Measurements from ENCODE around the gene ZNF226. TPM values are rescaled to one million over a fixed set of nuclear protein-coding genes. Genes with fewer than 3 reads are reported as not detected.

The ZNF226 gene
- polyA plus RNA-seq, 3 donors = 9.3 to 16.6 (median 16.3) TPM

Other genes with a start within 250 kb of the ZNF226 start
- 1 to 10 TPM; 2.1 to 6.3 (median 6.0) TPM for gene ZNF45, start 229.8 kb upstream of the ZNF226 start, polyA plus RNA-seq
- under 1 TPM in 2 of 3 donors, not detected in 1; 0.13 to 0.29 TPM for gene ZNF221, start 213.9 kb upstream of the ZNF226 start, polyA plus RNA-seq
- 1 to 10 TPM; 1.2 to 3.0 (median 1.4) TPM for gene ZNF155, start 180.9 kb upstream of the ZNF226 start, polyA plus RNA-seq
- gene ZNF230, start 162.1 kb upstream of the ZNF226 start, polyA plus RNA-seq = 1 to 10 TPM; 1.0 to 3.9 (median 1.3) TPM
- 1 to 10 TPM; 1.0 to 1.5 (median 1.1) TPM for gene ZNF222, start 139.7 kb upstream of the ZNF226 start, polyA plus RNA-seq
- gene ZNF223, start 113.1 kb upstream of the ZNF226 start, polyA plus RNA-seq = 1 to 10 TPM; 1.1 to 2.0 (median 1.2) TPM
- 1 to 10 TPM in 1 of 3 donors, under 1 TPM in 2; 0.04 to 1.3 (median 0.13) TPM for gene ZNF284, start 92.9 kb upstream of the ZNF226 start, polyA plus RNA-seq
- gene ZNF224, start 70.7 kb upstream of the ZNF226 start, polyA plus RNA-seq = 10 to 100 TPM in 1 of 3 donors, 1 to 10 TPM in 2; 2.9 to 30.1 (median 3.5) TPM
- gene ZNF225, start 51.7 kb upstream of the ZNF226 start, polyA plus RNA-seq = 1 to 10 TPM in 1 of 3 donors, under 1 TPM in 2; 0.86 to 1.1 (median 0.93) TPM
- gene ZNF234, start 23.5 kb upstream of the ZNF226 start, polyA plus RNA-seq = 1 to 10 TPM in 2 of 3 donors, under 1 TPM in 1; 0.73 to 2.3 (median 2.2) TPM
- gene ZNF227, start 47.4 kb downstream of the ZNF226 start, polyA plus RNA-seq = 1 to 10 TPM; 2.6 to 4.9 (median 3.8) TPM
- under 1 TPM in 2 of 3 donors, not detected in 1; 0.05 to 0.08 TPM for gene ZNF233, start 94.8 kb downstream of the ZNF226 start, polyA plus RNA-seq
- gene ZNF235, start 139.9 kb downstream of the ZNF226 start, polyA plus RNA-seq = 1 to 10 TPM in 1 of 3 donors, under 1 TPM in 2; 0.64 to 3.0 (median 0.92) TPM
- under 1 TPM in 1 of 3 donors, not detected in 2; 0.03 TPM for gene ZNF112, start 191.6 kb downstream of the ZNF226 start, polyA plus RNA-seq
- under 1 TPM in 2 of 3 donors, not detected in 1; 0.07 to 0.09 TPM for gene ZNF285, start 236.5 kb downstream of the ZNF226 start, polyA plus RNA-seq